Stimulated activated CD4-positive, alpha-beta T cell treated with anti-CD3 and anti-CD28 coated beads, Interleukin-1b, Interleukin-23, amount 100 ng/mL, for 4 hours (primary cell): Measurements from ENCODE around the gene RUSF1.
A peak's percentile ranks its signal among the peaks of the same experiment; 100 is the strongest.
"Not testable (repeated sequence)": the region's sequence is repeated elsewhere in the genome, so short reads cannot be mapped to it uniquely, and the experiment has no call there.

Experiments used
- DNase-seq, 2 donors: peaks; one replicate each; pipeline ENCODE4 v3.0.0-alpha.2; 2020; ENCODE audit warnings: low read depth in 2 of 2

The RUSF1 gene

GRCh38 chr16:31517800-31518402 is 9.7 kb upstream of the RUSF1 start:
- DNase-seq = no peak

GRCh38 chr16:31513884-31514283 is 5.7 kb upstream of the RUSF1 start:
- DNase-seq = no peak

GRCh38 chr16:31513126-31513525 is 4.9 kb upstream of the RUSF1 start:
- DNase-seq = no peak

- DNase-seq = no peak
These were observed 560 bp upstream of the RUSF1 start for GRCh38 chr16:31508706-31509195.

- DNase-seq = no peak
These were observed 618 bp downstream of the RUSF1 start for GRCh38 chr16:31507617-31507928.

GRCh38 chr16:31505483-31505882 is 2.7 kb downstream of the RUSF1 start:
- DNase-seq = no peak

- no peak for DNase-seq
These were observed 4.0 kb downstream of the RUSF1 start for GRCh38 chr16:31504159-31504558.

GRCh38 chr16:31503555-31503954 is 4.6 kb downstream of the RUSF1 start:
- DNase-seq = not testable (repeated sequence)

GRCh38 chr16:31502981-31503380 is 5.2 kb downstream of the RUSF1 start:
- no peak for DNase-seq

- no peak for DNase-seq
These were observed 6.2 kb downstream of the RUSF1 start for GRCh38 chr16:31501966-31502348.

GRCh38 chr16:31501226-31501965 is 6.8 kb downstream of the RUSF1 start:
- DNase-seq = no peak

GRCh38 chr16:31499928-31500327 is 8.3 kb downstream of the RUSF1 start:
- DNase-seq = no peak

GRCh38 chr16:31498493-31498892 is 9.7 kb downstream of the RUSF1 start:
- DNase-seq = no peak

GRCh38 chr16:31496670-31497069 is 11.5 kb downstream of the RUSF1 start:
- no peak for DNase-seq

- DNase-seq = no peak
These were observed 14.6 kb downstream of the RUSF1 start for GRCh38 chr16:31493506-31494125.

GRCh38 chr16:31491778-31492418 is 16.3 kb downstream of the RUSF1 start:
- no peak for DNase-seq

- no peak for DNase-seq
These were observed 18.3 kb downstream of the RUSF1 start for GRCh38 chr16:31489616-31490584.

GRCh38 chr16:31489298-31489564 is 19.0 kb downstream of the RUSF1 start:
- DNase-seq = no peak

- no peak for DNase-seq
These were observed 19.5 kb downstream of the RUSF1 start for GRCh38 chr16:31488468-31489297.

- peak; percentile 53 to 56 for DNase-seq
These were observed 20.3 kb downstream of the RUSF1 start for GRCh38 chr16:31487720-31488467.
